ENCODE data around the gene METTL26. TPM values are rescaled to one million over a fixed set of nuclear protein-coding genes. Genes with fewer than 3 reads are reported as not detected.

METTL26 gene
- total RNA-seq, 4 donors from 2014 or later: 72.2 to 138 (median 84.7) TPM

DNA sequence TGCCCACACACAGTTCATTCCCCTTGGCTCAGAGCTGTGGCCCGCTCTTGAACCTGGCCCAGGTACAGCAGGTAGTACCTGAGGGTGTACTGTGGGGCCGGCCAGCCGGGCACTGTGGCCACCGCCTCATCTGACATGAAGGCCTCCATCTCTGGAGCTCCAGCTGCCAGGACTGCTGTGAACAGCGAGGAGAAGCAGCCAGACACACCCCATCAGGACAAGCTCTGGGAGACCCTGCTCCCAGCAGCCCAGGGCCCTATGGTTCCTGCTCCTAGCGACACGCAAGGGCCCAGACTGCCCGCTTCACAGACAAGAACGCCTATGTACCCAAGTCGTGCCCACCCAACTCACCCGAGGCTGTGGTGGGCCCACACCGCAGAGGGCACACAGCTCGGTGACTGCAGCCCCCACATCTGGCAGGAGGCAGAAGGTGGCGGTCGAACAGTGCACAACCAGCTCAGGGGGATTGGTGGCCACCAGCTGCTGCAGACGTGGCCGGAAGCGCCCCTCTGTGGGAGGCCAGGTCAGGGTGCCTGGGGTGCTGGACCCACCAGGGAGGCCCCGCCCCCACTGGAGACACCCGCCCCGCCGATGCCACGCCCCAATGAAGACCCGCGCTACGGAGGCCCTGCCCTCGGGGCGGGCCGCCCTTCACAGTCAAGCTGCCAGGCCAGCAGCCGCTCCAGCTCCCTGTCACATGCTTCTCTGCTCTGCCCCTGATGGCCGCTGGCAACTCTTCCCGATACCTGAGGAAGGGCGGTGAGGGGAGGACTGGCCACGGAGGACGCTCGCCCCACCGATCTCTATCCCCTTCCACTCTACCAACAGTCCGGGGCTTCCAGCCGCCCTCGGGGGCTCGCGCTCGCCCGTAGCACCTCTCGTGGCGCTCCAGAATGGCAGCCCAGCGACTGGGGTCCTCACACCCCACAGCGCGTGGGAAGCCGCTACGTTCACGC is 43.0 kb upstream of the METTL26 start:
- WGBS: no CpG with 5 or more reads among the region's 52 CpGs
- TF ChIP-seq, protein P1, sequence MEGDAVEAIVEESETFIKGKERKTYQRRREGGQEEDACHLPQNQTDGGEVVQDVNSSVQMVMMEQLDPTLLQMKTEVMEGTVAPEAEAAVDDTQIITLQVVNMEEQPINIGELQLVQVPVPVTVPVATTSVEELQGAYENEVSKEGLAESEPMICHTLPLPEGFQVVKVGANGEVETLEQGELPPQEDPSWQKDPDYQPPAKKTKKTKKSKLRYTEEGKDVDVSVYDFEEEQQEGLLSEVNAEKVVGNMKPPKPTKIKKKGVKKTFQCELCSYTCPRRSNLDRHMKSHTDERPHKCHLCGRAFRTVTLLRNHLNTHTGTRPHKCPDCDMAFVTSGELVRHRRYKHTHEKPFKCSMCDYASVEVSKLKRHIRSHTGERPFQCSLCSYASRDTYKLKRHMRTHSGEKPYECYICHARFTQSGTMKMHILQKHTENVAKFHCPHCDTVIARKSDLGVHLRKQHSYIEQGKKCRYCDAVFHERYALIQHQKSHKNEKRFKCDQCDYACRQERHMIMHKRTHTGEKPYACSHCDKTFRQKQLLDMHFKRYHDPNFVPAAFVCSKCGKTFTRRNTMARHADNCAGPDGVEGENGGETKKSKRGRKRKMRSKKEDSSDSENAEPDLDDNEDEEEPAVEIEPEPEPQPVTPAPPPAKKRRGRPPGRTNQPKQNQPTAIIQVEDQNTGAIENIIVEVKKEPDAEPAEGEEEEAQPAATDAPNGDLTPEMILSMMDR (IDR thresholded peaks at IDR 0.05): no peak
- TF ChIP-seq POLR2A (IDR thresholded peaks at IDR 0.05): no peak
- no peak for TF ChIP-seq EP300 (IDR thresholded peaks at IDR 0.05)
- Histone ChIP-seq H3K4me1 (peaks cover 86% of the 10 kb centered on the region), H3K4me3 (peak overlapping the region; percentile 84), H3K9me3 (no peaks in the 10 kb centered on the region), H3K36me3 (peaks cover 16% of the 10 kb centered on the region), H3K27me3 (peaks cover 4% of the 10 kb centered on the region), H3K27ac (peak overlapping the region; percentile 65)
- DNase-seq (ENCODE audit: low spot score in 2 of 2): peak in 1 of 2 donors; percentile 90

DNA sequence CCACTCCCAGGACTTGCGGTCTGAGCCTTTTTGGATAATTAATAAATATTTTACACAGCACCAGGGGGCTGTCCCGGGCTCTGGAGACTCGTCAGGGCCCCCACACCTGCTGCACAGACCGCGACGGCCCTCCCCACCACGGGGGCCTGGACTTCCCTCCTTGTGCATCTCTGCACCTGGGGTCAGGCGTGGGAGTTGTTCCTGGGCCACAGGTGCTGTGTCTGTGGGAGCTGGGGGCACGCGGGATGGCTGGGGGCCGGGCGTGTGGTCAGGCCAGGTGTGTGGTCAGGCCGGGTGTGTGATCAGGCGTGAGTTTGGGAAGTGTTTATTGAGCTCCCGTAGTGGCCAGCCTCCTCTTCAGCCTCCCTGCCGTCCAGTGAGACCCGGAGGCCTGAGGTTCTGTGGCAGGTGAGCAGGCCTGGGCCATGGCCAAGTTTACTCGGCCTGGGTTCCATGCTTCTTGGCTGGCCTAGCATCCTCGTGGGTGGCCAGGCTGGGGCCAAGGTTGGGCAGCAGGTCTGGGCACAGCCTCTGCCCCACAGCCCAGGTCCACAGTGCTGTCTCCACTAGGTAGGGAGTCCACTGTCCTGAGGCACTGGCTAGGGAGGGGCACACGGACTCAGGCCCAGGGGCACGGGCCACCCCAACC is 42.2 kb upstream of the METTL26 start:
- Histone ChIP-seq H3K36me3 (peaks cover 22% of the 10 kb centered on the region), H3K4me1 (peaks cover 80% of the 10 kb centered on the region), H3K4me3 (no peak overlapping the region), H3K27me3 (peaks cover 4% of the 10 kb centered on the region), H3K27ac (no peak overlapping the region), H3K9me3 (no peaks in the 10 kb centered on the region)
- 74% methylated on average over 14 of the region's 21 CpGs for WGBS
- TF ChIP-seq, protein P1 (IDR thresholded peaks at IDR 0.05): no peak
- TF ChIP-seq POLR2AphosphoS5 (IDR thresholded peaks at IDR 0.05) (no peak), POLR2A (IDR thresholded peaks at IDR 0.05) (no peak)
- DNase-seq (ENCODE audit: low spot score in 2 of 2): no peak

GRCh38 chr16:677316-678190 is 41.4 kb upstream of the METTL26 start:
- WGBS: 77% methylated on average over 8 of the region's 57 CpGs
- Histone ChIP-seq H3K4me1 (peaks cover 72% of the 10 kb centered on the region), H3K27ac (no peak overlapping the region), H3K27me3 (peaks cover 4% of the 10 kb centered on the region), H3K9me3 (no peaks in the 10 kb centered on the region), H3K4me3 (peak overlapping the region; percentile 5), H3K36me3 (peaks cover 24% of the 10 kb centered on the region)
- no peak for DNase-seq (ENCODE audit: low spot score in 2 of 2)
- no peak for TF ChIP-seq POLR2AphosphoS5 (IDR thresholded peaks at IDR 0.05)
- TF ChIP-seq POLR2A (IDR thresholded peaks at IDR 0.05): no peak
- no peak for TF ChIP-seq EP300 (IDR thresholded peaks at IDR 0.05)
- TF ChIP-seq, protein P1 (IDR thresholded peaks at IDR 0.05): no peak

- Histone ChIP-seq H3K9me3 (no peaks in the 10 kb centered on the region), H3K4me3 (no peak overlapping the region), H3K4me1 (peaks cover 67% of the 10 kb centered on the region), H3K27ac (no peak overlapping the region), H3K27me3 (peaks cover 4% of the 10 kb centered on the region), H3K36me3 (peaks cover 24% of the 10 kb centered on the region)
- TF ChIP-seq, protein P1 (IDR thresholded peaks at IDR 0.05): no peak
- TF ChIP-seq POLR2AphosphoS5 (IDR thresholded peaks at IDR 0.05): peak in 2 of 3 donors; percentile 15 to 61
- no peak for TF ChIP-seq EP300 (IDR thresholded peaks at IDR 0.05)
- no CpG with 5 or more reads among the region's 23 CpGs for WGBS
- DNase-seq (ENCODE audit: low spot score in 2 of 2): no peak
These were observed 40.8 kb upstream of the METTL26 start for GRCh38 chr16:676913-677312.
